GM12864 (cell line): Measurements from ENCODE around the gene GRAMD2B.
"Not testable (repeated sequence)": the region's sequence is repeated elsewhere in the genome, so short reads cannot be mapped to it uniquely, and the experiment has no call there.

ENCODE experiments used
- DNase-seq: peaks from one replicate; pipeline ENCODE4 v3.0.0-alpha.2; 2011; ENCODE audit warnings: low read depth
- H3K4me3 ChIP-seq: 2 replicates; pipeline ENCODE4 v1.5.1; 2011; ENCODE audit warnings: mild to moderate bottlenecking, low read depth, low read length, control low read depth
- TF ChIP-seq, protein P1 (sequence below): IDR thresholded peaks from 2 replicates; pipeline ENCODE4 v1.5.1; 2011; ENCODE audit warnings: low read depth, mild to moderate bottlenecking, moderate library complexity, low read length, control low read depth, inconsistent platforms; ENCODE audit errors: missing control alignments

The GRAMD2B gene

DNA sequence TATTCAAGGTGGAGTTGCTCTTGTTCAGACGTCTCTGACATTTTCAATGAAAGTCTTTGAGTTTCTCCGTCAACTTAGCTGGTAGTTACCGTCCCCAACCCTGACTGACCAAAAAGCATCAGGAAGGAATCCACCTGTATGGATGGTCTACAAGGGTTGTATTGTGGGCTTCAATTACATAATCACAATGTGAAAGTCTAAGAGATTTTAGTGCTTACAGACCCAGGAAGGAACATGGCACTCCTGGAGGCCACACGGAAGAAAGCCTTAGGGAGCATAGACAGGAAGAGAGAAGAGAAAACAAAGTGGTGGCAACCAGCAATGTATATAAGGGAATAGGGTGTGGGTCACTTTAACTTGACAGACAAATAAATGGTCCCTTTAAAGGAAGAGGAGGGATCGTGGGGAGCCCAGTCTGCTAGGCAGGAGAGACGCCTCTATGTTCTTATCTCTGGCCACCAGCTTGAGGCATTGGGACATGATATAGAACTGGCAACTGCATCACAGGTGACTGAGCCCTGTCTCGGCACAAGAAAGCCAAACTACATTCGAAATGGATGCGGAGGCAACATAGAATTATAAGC lies 91.4 kb downstream of the GRAMD2B start:
- no peak overlapping the region for H3K4me3 ChIP-seq
- no peak for DNase-seq
- TF ChIP-seq, protein P1, sequence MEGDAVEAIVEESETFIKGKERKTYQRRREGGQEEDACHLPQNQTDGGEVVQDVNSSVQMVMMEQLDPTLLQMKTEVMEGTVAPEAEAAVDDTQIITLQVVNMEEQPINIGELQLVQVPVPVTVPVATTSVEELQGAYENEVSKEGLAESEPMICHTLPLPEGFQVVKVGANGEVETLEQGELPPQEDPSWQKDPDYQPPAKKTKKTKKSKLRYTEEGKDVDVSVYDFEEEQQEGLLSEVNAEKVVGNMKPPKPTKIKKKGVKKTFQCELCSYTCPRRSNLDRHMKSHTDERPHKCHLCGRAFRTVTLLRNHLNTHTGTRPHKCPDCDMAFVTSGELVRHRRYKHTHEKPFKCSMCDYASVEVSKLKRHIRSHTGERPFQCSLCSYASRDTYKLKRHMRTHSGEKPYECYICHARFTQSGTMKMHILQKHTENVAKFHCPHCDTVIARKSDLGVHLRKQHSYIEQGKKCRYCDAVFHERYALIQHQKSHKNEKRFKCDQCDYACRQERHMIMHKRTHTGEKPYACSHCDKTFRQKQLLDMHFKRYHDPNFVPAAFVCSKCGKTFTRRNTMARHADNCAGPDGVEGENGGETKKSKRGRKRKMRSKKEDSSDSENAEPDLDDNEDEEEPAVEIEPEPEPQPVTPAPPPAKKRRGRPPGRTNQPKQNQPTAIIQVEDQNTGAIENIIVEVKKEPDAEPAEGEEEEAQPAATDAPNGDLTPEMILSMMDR = no peak

DNA sequence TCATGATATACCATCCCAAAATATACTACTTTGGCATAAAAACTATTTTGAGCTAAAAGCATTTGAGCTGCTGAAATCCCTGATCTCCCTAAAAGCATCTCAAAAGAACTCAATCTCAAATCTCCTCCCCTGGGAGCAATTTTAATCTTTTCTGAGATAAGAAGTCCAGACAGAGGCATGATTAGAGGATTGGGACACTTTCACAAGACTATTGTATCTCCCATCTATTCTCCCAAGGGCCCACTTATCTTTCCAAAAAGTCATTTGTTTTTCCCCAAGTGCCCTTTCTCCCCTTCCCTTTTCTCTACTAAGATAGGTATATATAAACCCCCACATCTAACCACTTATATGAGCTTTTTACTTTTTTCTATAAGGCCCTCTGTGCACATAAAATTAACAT lies 92.1 kb downstream of the GRAMD2B start:
- DNase-seq = no peak
- H3K4me3 ChIP-seq = no peak overlapping the region
- TF ChIP-seq, protein P1 = no peak

DNA sequence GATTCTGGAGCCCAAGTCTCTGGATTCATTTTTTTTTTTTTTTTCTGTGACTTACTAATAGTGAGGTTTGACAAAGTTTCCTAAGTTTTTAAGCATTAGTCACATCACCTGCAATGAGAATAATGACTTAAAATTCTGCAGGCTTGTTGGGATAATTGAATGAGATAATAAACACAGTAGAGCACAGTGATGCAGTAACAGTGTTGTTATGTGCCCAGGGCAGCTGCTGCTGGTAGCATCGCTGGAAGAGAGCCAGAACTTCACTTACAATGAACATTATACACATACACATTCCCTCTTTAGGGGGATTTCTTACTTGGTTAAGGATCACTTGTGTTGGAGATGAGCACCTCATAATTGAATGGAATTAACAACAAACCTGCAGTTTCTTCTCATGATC lies 92.9 kb downstream of the GRAMD2B start:
- TF ChIP-seq, protein P1 = no peak
- no peak overlapping the region for H3K4me3 ChIP-seq
- no peak for DNase-seq

DNA sequence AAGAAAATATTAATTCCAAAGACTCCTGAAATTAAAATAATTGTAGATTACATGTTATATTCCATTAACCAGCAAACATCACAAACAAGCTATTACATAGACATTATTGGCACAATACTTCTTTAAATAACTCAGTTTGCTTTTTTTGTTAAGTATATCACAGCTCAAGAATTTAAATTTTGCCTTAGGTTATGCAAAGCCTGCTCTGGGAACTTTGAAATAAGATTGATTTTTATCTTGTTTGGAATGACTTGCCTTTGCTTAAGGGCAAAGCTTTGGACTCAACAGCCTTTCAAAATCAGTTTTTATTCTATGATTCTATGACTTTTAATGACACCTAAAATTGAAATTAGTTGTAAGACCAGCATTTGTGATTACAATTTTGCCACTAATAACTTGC lies 93.6 kb downstream of the GRAMD2B start:
- DNase-seq = no peak
- H3K4me3 ChIP-seq = no peak overlapping the region
- TF ChIP-seq, protein P1 = no peak

GRCh38 chr5:126519223-126519622 lies 96.0 kb downstream of the GRAMD2B start:
- not testable (repeated sequence) for DNase-seq

DNA sequence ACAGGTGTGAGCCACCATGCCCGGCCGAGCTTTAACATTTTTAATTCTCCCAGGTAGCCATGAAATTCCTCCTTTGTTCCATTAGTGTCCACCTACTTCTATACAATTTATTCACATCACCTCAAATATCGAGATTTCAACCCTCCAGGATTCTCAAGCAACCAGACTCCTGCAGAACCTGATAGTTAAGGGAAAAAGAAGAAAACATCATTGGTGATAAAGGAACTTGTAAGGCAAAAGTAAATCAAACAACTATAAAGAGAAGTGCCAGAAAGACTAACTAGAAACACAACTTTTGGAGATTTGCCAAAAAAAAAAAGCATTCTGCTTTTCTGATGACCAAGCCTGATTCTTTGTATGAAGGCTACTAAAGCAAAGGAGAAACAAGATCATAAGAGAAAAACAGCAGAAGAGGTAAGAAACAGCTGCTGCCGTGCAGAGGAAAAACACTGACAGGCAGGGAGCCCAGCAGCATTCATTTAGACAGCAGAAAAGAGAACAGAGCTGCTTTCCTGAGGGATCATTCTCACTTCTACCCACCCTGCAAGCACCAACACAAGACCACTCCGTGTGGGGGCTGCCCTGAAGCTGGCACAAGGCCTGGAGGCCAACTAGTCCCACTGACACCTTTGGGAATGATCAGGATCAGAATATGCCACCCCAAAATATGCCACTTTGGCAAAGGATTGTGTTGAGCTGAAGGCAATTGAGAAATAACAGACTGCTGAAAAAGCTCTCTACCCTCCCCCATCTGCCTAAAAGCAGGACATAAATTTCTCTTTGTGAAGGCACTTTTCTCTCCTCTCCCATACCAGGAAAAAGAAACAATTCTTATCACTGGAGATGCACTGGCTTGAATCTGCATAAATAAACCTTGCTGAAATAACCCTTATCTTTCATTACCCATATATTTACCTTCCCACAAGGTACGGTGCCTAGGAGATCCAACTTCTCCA lies 96.7 kb downstream of the GRAMD2B start:
- TF ChIP-seq, protein P1 = no peak
- DNase-seq = no peak
- no peak overlapping the region for H3K4me3 ChIP-seq

More at GRCh38 chr5:126519223-126519622, 96.0 kb downstream of the GRAMD2B start:
- H3K4me3 ChIP-seq = not testable (repeated sequence)

DNA sequence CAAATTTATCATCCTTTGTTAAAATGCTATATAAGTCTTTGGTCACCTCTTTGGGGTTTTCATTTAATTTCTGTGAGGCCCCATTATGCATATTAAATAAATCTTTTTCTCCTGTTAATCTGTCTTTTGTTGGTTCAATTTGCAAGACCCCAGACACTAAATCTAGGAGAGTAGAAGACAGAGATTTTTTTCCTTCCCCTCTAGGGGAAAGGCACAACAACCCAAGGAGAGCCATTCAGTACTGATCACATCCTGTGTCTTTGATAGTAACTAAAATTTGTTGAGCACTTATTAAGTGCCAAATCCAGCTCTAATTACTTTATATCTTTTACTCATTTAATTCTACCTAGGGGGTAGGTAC lies 97.4 kb downstream of the GRAMD2B start:
- no peak overlapping the region for H3K4me3 ChIP-seq
- DNase-seq = no peak
- TF ChIP-seq, protein P1 = no peak
